ENCODE measurements around the gene TOMM22. TPM values are rescaled to one million over a fixed set of nuclear protein-coding genes. Genes with fewer than 3 reads are reported as not detected.

The TOMM22 gene
- total and polyA plus RNA-seq, 7 donors = 37.7 to 65.2 (median 50.2) TPM

DNA sequence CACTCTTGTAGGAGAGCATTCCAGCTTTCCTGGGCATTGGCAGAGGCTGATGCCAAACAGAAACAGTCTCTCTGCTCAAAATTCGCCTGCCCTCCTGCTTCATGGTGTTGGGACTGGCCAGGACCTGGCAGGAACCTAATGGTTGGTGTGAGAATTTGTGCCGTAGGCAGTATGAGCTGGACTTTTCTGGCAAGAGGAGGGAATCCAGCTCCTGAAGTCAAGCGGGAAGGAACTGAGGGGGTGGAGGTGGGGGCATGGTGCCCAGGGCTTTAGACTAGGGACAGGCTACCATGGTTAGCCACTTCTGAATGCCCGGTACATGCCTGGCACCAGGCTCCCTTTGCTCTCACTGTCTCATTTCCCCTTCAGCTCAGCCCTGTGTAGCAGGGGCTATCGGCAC is 6.9 kb upstream of the TOMM22 start:
- WGBS, 2 donors = 82 to 93% methylated on average over 5 of the region's 5 CpGs
- no peaks in the 10 kb centered on the region for H3K9me3 ChIP-seq
- no peaks in the 10 kb centered on the region for H3K27me3 ChIP-seq
- H3K4me3 ChIP-seq = no peak overlapping the region
- H3K27ac ChIP-seq = no peak overlapping the region
- peaks cover 7 to 33% (median 24%) of the 10 kb centered on the region in 4 donors for H3K36me3 ChIP-seq
- intact Hi-C loops (cut with DNase I) = no loop called here
- TF ChIP-seq EP300 (IDR thresholded peaks at IDR 0.05) (no peak), POLR2AphosphoS5 (IDR thresholded peaks at IDR 0.05) (no peak), POLR2A (IDR thresholded peaks at IDR 0.05) (no peak), CTCF (IDR thresholded peaks at IDR 0.05) (no peak)
- no peak for DNase-seq
- no peaks in the 10 kb centered on the region for H3K4me1 ChIP-seq

DNA sequence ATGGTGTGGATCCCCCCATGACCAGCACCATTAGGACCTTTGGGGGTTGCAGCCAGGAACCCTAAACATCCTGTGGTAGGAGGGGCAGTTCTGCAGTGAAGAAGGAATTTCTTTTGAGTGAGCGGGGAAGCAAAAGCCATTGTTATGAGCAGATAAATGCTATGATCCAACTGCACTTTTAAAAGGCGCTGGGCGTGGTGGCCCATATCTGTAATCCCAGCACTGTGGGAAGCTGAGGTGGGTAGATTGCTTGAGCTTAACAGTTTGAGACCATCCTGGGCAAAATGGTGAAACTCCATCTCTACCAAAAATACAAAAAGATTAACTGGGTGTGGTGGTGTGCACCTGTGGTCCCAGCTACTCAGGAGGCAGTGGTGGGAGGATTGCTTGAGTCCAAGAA is 5.9 kb upstream of the TOMM22 start:
- 95% methylated on average over 3 of the region's 3 CpGs for WGBS, 2 donors
- Histone ChIP-seq H3K27me3 (no peaks in the 10 kb centered on the region), H3K4me1 (peaks cover 0 to 6% (median 0%) of the 10 kb centered on the region in 4 donors), H3K36me3 (peaks cover 7 to 31% (median 23%) of the 10 kb centered on the region in 4 donors), H3K9me3 (no peaks in the 10 kb centered on the region), H3K4me3 (no peak overlapping the region), H3K27ac (no peak overlapping the region)
- DNase-seq = no peak
- TF ChIP-seq POLR2AphosphoS5 (IDR thresholded peaks at IDR 0.05) (no peak), CTCF (IDR thresholded peaks at IDR 0.05) (no peak), EP300 (IDR thresholded peaks at IDR 0.05) (no peak), POLR2A (IDR thresholded peaks at IDR 0.05) (no peak)
- intact Hi-C loops (cut with DNase I) = no loop called here

DNA sequence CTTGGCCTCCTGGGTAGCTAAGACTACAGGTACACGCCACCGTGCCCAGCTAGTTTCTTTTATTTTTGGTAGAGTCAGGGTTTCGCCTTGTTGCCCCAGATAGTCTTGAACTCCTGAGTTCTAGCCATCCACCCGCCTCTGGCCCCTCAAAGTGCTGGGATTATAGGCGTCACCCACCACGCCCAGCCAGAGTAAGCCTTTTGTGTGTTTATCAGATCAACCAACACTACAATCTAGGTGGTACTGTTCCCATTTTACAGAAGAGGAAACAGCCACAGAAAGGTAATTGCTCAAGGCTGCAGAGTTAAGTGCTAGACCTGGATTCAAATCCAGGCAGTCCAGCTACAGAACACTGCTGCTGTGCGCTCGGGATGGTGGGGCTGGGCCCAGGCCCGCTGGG is 3.1 kb downstream of the TOMM22 start:
- Histone ChIP-seq H3K4me3 (no peak overlapping the region), H3K27me3 (no peaks in the 10 kb centered on the region), H3K27ac (no peak overlapping the region), H3K4me1 (peaks cover 0 to 21% (median 12%) of the 10 kb centered on the region in 4 donors), H3K9me3 (no peaks in the 10 kb centered on the region), H3K36me3 (peaks cover 17 to 70% (median 43%) of the 10 kb centered on the region in 4 donors)
- intact Hi-C loops (cut with DNase I) = no loop called here
- TF ChIP-seq POLR2A (IDR thresholded peaks at IDR 0.05) (no peak), POLR2AphosphoS5 (IDR thresholded peaks at IDR 0.05) (no peak), CTCF (IDR thresholded peaks at IDR 0.05) (no peak)
- DNase-seq = no peak
- WGBS, 2 donors = 82 to 96% methylated on average over 9 of the region's 9 CpGs

GRCh38 chr22:38685761-38686160 is 4.0 kb downstream of the TOMM22 start:
- 93% methylated on average over 1 of the region's 1 CpG for WGBS, 2 donors
- H3K27me3 ChIP-seq = no peaks in the 10 kb centered on the region
- H3K36me3 ChIP-seq = peaks cover 17 to 75% (median 43%) of the 10 kb centered on the region in 4 donors
- no peak for TF ChIP-seq POLR2A (IDR thresholded peaks at IDR 0.05)
- TF ChIP-seq POLR2AphosphoS5 (IDR thresholded peaks at IDR 0.05) = no peak
- TF ChIP-seq EP300 (IDR thresholded peaks at IDR 0.05) = no peak
- TF ChIP-seq CTCF (IDR thresholded peaks at IDR 0.05) = no peak
- H3K9me3 ChIP-seq = no peaks in the 10 kb centered on the region
- H3K27ac ChIP-seq = no peak overlapping the region
- DNase-seq = no peak
- peaks cover 0 to 16% (median 12%) of the 10 kb centered on the region in 4 donors for H3K4me1 ChIP-seq
- H3K4me3 ChIP-seq = no peak overlapping the region
- intact Hi-C loops (cut with DNase I) = no loop called here

DNA sequence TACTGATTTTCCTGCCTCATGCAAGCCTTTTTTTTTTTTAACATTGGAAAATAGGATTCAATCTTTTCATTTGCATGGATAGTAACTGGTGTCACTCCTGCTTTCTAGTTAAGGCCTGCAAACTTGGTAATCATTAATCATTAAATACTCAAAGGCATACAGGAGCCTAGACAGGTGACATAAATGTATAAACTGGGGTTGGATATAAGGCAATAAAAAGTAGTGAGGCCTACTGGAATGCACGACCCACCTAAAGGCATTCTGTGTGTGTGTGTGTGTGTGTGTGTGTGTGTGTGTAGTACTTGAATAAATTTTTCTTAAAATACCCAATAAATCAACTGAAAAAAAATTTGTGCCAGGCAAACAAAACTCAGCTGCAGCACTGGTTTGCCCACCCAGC is 7.9 kb downstream of the TOMM22 start:
- no peak for DNase-seq
- H3K4me1 ChIP-seq = peaks cover 0 to 5% (median 0%) of the 10 kb centered on the region in 4 donors
- 18 to 59% methylated on average over 1 of the region's 1 CpG for WGBS, 2 donors
- intact Hi-C loops (cut with DNase I) = no loop called here
- H3K9me3 ChIP-seq = no peaks in the 10 kb centered on the region
- H3K4me3 ChIP-seq = no peak overlapping the region
- no peaks in the 10 kb centered on the region for H3K27me3 ChIP-seq
- H3K27ac ChIP-seq = no peak overlapping the region
- no peak for TF ChIP-seq EP300 (IDR thresholded peaks at IDR 0.05)
- TF ChIP-seq POLR2AphosphoS5 (IDR thresholded peaks at IDR 0.05) = no peak
- TF ChIP-seq POLR2A (IDR thresholded peaks at IDR 0.05) = no peak
- no peak for TF ChIP-seq CTCF (IDR thresholded peaks at IDR 0.05)
- H3K36me3 ChIP-seq = peaks cover 9 to 81% (median 41%) of the 10 kb centered on the region in 4 donors

All from sigmoid colon (tissue), 7 donors.